ENCODE measurements around the gene SUN2. TPM values are rescaled to one million over a fixed set of nuclear protein-coding genes. Genes with fewer than 3 reads are reported as not detected.

SUN2 gene
- total RNA-seq, 2 donors from 2014 or later, result 106 to 123 TPM

- H3K27me3 ChIP-seq, result no peaks in the 10 kb centered on the region
- peaks cover 16% of the 10 kb centered on the region for H3K4me1 ChIP-seq
- peak; percentile 15 for TF ChIP-seq CTCF (IDR thresholded peaks at IDR 0.05)
- intact Hi-C loops (cut with DNase I), result no loop called here
- H3K4me3 ChIP-seq, result peak within 1 kb of the TSS; percentile 97
- H3K9me3 ChIP-seq, result no peaks in the 10 kb centered on the region
- DNase-seq, result peak; percentile 99
- H3K36me3 ChIP-seq, result no peaks in the 10 kb centered on the region
- peak within 1 kb of the TSS; percentile 98 for H3K27ac ChIP-seq
- H3K9ac ChIP-seq (ENCODE audit: low read depth in 2 of 2, low read length in 2 of 2), result peak within 1 kb of the TSS; percentile 75 to 97
Measured at GRCh38 chr22:38705235-38706100, 50.3 kb downstream of the SUN2 start, which contains the start of gene GTPBP1. GTPBP1 (plus strand) TSS chr22:38705944; CDS start chr22:38705956, 12 bp downstream.

GRCh38 chr22:38704654-38705234 lies 51.1 kb downstream of the SUN2 start:
- H3K9ac ChIP-seq (ENCODE audit: low read depth in 2 of 2, low read length in 2 of 2), result peak overlapping the region; percentile 33 to 75
- no peaks in the 10 kb centered on the region for H3K27me3 ChIP-seq
- no peaks in the 10 kb centered on the region for H3K36me3 ChIP-seq
- peaks cover 16% of the 10 kb centered on the region for H3K4me1 ChIP-seq
- H3K27ac ChIP-seq, result peak overlapping the region; percentile 87
- no peak for TF ChIP-seq CTCF (IDR thresholded peaks at IDR 0.05)
- H3K4me3 ChIP-seq, result peak overlapping the region; percentile 25
- intact Hi-C loops (cut with DNase I), result no loop called here
- DNase-seq, result no peak
- no peaks in the 10 kb centered on the region for H3K9me3 ChIP-seq

DNA sequence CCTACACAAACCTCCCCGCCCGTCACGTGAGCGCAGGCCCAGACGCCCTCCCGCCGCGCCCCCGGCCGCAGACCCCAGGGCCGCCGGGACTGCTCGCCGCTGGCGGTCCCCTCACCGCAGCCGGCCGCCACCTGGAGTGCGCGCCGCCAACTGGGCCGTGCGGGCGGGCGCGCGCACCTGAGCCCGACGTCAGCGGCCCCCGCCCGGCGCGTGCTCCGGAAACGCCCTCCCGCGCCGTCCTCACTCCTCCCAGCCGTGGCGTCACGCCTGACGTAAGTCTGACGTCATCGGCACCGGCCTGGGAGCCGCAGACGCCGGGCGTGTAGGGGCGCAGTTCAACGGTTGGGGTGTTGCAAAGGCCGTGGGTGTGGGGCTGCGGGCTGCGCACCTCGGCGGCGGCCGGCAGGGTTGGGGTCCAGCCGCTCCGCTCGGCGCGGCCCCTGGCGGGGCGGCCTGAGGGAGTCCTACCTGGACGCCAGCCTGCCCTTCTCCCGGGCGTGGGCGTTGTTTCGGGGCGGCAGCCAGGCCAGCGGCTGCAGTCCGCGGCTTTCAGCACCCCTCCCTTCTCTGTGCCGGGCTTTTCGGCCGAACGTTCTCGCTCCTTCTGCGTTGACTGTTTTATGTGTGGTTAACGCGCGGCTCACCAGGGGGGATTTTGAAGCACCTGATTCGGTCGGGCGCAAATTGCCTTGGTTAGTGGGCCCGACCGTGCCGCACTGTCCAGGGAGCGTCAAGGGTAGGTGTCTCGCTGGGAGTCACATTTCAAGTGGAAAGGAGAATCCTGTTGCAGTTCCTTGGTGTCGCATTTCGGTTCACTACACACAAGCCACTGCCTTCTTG lies 54.8 kb downstream of the SUN2 start, which contains the start of gene JOSD1:
JOSD1 (minus strand) TSS at position 155 of the 840 bp plus-strand sequence. CDS start 956 bp downstream, outside the sequence.
- DNase-seq, result peak; percentile 98
- intact Hi-C loops (cut with DNase I), result no loop called here
- peak within 1 kb of the TSS; percentile 95 for H3K27ac ChIP-seq
- H3K27me3 ChIP-seq, result no peaks in the 10 kb centered on the region
- no peaks in the 10 kb centered on the region for H3K36me3 ChIP-seq
- H3K9ac ChIP-seq (ENCODE audit: low read depth in 2 of 2, low read length in 2 of 2), result peak within 1 kb of the TSS; percentile 86 to 92
- peaks cover 18% of the 10 kb centered on the region for H3K4me1 ChIP-seq
- no peaks in the 10 kb centered on the region for H3K9me3 ChIP-seq
- peak within 1 kb of the TSS; percentile 70 for H3K4me3 ChIP-seq
- TF ChIP-seq CTCF (IDR thresholded peaks at IDR 0.05), result no peak

GRCh38 chr22:38700270-38700788 lies 55.5 kb downstream of the SUN2 start:
- intact Hi-C loops (cut with DNase I), result no loop called here
- no peaks in the 10 kb centered on the region for H3K9me3 ChIP-seq
- peaks cover 18% of the 10 kb centered on the region for H3K4me1 ChIP-seq
- peak; percentile 80 for DNase-seq
- H3K36me3 ChIP-seq, result no peaks in the 10 kb centered on the region
- H3K27me3 ChIP-seq, result no peaks in the 10 kb centered on the region
- no peak for TF ChIP-seq CTCF (IDR thresholded peaks at IDR 0.05)
- peak overlapping the region; percentile 86 to 92 for H3K9ac ChIP-seq (ENCODE audit: low read depth in 2 of 2, low read length in 2 of 2)
- H3K4me3 ChIP-seq, result peak overlapping the region; percentile 70
- H3K27ac ChIP-seq, result peak overlapping the region; percentile 95

DNA sequence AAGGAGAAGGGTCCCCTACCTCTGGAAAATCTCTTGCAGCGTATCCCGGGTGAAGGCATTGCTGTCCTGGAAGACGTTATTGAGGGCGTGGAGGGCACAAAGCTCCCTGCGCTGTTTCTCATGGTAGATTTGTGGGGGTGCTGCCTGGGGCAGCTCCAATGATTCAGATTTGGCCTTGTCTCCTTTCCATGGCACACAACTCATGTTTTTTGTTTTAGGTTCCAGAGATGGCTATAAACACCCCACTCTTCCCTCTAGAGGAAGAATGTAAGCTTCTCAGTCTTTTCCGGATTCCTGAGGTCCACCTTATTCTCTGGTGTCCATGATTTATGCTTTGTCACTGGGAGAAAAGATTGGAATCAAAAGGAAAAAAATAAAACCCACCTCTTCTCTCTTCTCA lies 56.0 kb downstream of the SUN2 start:
- Histone ChIP-seq H3K4me1 (peaks cover 14% of the 10 kb centered on the region), H3K27ac (peak overlapping the region; percentile 95), H3K9me3 (no peaks in the 10 kb centered on the region), H3K9ac (ENCODE audit: low read depth in 2 of 2, low read length in 2 of 2) (peak overlapping the region; percentile 86 to 92), H3K4me3 (peak overlapping the region; percentile 70), H3K36me3 (no peaks in the 10 kb centered on the region), H3K27me3 (no peaks in the 10 kb centered on the region)
- peak; percentile 46 for DNase-seq
- TF ChIP-seq CTCF (IDR thresholded peaks at IDR 0.05), result no peak
- intact Hi-C loops (cut with DNase I), result no loop called here
